SU-DHL-6 (cell line): ENCODE measurements around the gene NFE2.

ENCODE experiments used
- H2AFZ ChIP-seq: fragments of 200-600 bp; sonication (generic); 2 replicates; pipeline ENCODE4 v1.6.1; 2014; ENCODE audit warnings: low read depth, mild to moderate bottlenecking, moderate library complexity, mixed read lengths, antibody characterized with exemption, low read length; ENCODE audit not compliant: severe bottlenecking
- H3F3A ChIP-seq: fragments of 200-600 bp; shearing (Covaris generic); 2 replicates; pipeline ENCODE4 v1.6.0; 2016; ENCODE audit warnings: antibody characterized with exemption, mild to moderate bottlenecking; ENCODE audit not compliant: insufficient read depth
- H3K27ac ChIP-seq: fragments of 200-600 bp; sonication (generic); 2 replicates; pipeline ENCODE4 v1.5.1; 2016; ENCODE audit warnings: low read depth, mild to moderate bottlenecking, low read length, moderate library complexity, mixed read lengths
- H3K27me3 ChIP-seq: fragments of 200-600 bp; sonication (generic), shearing (Covaris generic); 2 replicates; pipeline ENCODE4 v1.6.0; 2014; ENCODE audit warnings: mild to moderate bottlenecking, low read length
- H3K36me3 ChIP-seq: fragments of 200-600 bp; sonication (generic); 2 replicates; pipeline ENCODE4 v1.6.1; 2014; ENCODE audit warnings: mild to moderate bottlenecking, low read length, mixed read lengths
- H3K4me2 ChIP-seq: fragments of 300-600, 200-600 bp; shearing (Covaris generic), sonication (generic); 2 replicates; pipeline ENCODE4 v1.6.0; 2014; ENCODE audit warnings: low read length, low read depth, mild to moderate bottlenecking; ENCODE audit not compliant: poor library complexity, severe bottlenecking
- H3K4me3 ChIP-seq: fragments of 200-600 bp; sonication (generic); 2 replicates; pipeline ENCODE4 v1.5.1; 2014; ENCODE audit warnings: antibody characterized with exemption, low read length, mild to moderate bottlenecking, mixed read lengths; ENCODE audit not compliant: insufficient read depth, poor library complexity, severe bottlenecking
- H3K79me2 ChIP-seq: fragments of 200-600 bp; sonication (generic); 2 replicates; pipeline ENCODE4 v1.6.1; 2014; ENCODE audit warnings: mild to moderate bottlenecking, low read length, moderate library complexity; ENCODE audit not compliant: insufficient read depth
- H3K9ac ChIP-seq: fragments of 200-600 bp; sonication (generic); 2 replicates; pipeline ENCODE4 v1.7.0; 2014; ENCODE audit warnings: mild to moderate bottlenecking, low read length
- H3K9me2 ChIP-seq: fragments of 200-600 bp; sonication (generic); replicated peaks from 2 replicates; pipeline ENCODE4 v1.6.1; 2014; ENCODE audit warnings: low read length; ENCODE audit not compliant: insufficient read depth
- H3K9me3 ChIP-seq: fragments of 200-600 bp; sonication (generic); 2 replicates; pipeline ENCODE4 v1.6.1; 2014; ENCODE audit warnings: low read length, mixed read lengths; ENCODE audit not compliant: insufficient read depth
- H4K20me1 ChIP-seq: fragments of 200-600 bp; sonication (generic); 2 replicates; pipeline ENCODE4 v1.6.1; 2014; ENCODE audit warnings: low read depth, mild to moderate bottlenecking, antibody characterized with exemption, low read length, moderate library complexity, mixed read lengths
- CTCF ChIP-seq: fragments of 200-600 bp; sonication (generic); IDR thresholded peaks from one replicate; pipeline ENCODE4 v1.5.1; 2017; ENCODE audit warnings: antibody characterized with exemption, mild to moderate bottlenecking, low read length, moderate library complexity; ENCODE audit not compliant: insufficient read depth, poor library complexity, severe bottlenecking
- EZH2phosphoT487 ChIP-seq: fragments of 200-600 bp; sonication (generic), shearing (Covaris generic); conservative IDR thresholded peaks from 2 replicates; pipeline ENCODE4 v1.6.1; 2018; ENCODE audit warnings: mild to moderate bottlenecking, antibody characterized with exemption, low read length, moderate library complexity, mixed read lengths

NFE2 gene

DNA sequence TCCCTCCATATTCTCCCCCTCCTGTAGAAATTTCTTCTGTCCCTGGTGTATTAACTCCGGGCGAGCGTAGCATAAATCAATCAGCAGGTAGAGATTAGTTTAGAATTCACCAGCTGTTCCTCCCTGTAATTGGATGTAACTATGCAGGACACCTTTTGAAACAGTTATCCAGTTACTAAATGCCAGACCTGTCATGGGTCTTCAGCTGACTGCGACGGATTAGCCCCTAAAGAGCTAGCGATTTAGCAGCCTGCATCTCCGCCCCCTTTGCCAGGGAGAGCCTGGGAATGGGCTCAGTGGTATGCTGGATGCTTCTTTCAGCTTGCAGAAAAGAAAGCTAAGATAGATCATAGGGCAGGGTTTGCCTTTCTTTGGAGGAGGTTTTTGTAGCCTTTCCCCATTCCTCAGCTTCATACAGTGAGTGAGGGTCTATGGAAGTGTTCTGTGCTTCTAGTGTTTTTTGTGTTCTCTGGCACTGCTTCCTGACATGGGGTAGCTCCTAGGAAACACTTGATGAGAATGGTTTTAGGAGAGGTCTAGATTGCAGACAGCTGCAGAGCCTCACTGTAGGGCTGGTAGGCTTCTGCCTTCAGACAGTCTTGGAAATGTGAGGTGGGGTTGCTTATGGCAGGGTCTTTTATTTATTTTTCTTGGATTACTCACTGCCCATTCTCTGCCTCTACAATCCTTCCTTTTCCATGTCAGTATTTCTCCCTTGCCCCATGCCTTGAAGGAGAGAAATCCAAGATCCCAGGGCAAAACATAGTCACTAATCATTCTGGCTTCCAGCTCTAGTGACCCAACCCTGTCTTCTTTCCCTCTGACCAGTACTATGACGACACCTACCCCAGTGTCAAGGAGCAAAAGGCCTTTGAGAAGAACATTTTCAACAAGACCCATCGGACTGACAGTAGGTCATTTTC is 40.8 kb upstream of the NFE2 start:
- H3F3A ChIP-seq: no peaks in the 10 kb centered on the region
- no peaks in the 10 kb centered on the region for H3K27me3 ChIP-seq
- H3K36me3 ChIP-seq: peaks cover 8% of the 10 kb centered on the region; the same call in 1 of the 2 replicates
- no peaks in the 10 kb centered on the region for H3K9me3 ChIP-seq
- no peaks in the 10 kb centered on the region for H3K79me2 ChIP-seq
- no peaks in the 10 kb centered on the region for H4K20me1 ChIP-seq
- no peak overlapping the region for H3K4me2 ChIP-seq
- H3K27ac ChIP-seq: no peak overlapping the region
- H3K4me3 ChIP-seq: no peak overlapping the region
- no peaks in the 10 kb centered on the region for H3K9me2 ChIP-seq
- no peak for TF ChIP-seq CTCF
- no peak for TF ChIP-seq EZH2phosphoT487
- H2AFZ ChIP-seq: no peak overlapping the region
- no peak overlapping the region for H3K9ac ChIP-seq

- no peaks in the 10 kb centered on the region for H3F3A ChIP-seq
- H3K36me3 ChIP-seq: peaks cover 8% of the 10 kb centered on the region; the same call in 1 of the 2 replicates
- H3K27ac ChIP-seq: no peak overlapping the region
- TF ChIP-seq CTCF (no peak), EZH2phosphoT487 (no peak)
- no peak overlapping the region for H3K9ac ChIP-seq
- no peaks in the 10 kb centered on the region for H3K79me2 ChIP-seq
- no peak overlapping the region for H3K4me3 ChIP-seq
- H3K9me2 ChIP-seq: no peaks in the 10 kb centered on the region
- no peak overlapping the region for H3K4me2 ChIP-seq
- no peaks in the 10 kb centered on the region for H3K9me3 ChIP-seq
- no peaks in the 10 kb centered on the region for H3K27me3 ChIP-seq
- no peak overlapping the region for H2AFZ ChIP-seq
- no peaks in the 10 kb centered on the region for H4K20me1 ChIP-seq
These were observed 40.0 kb upstream of the NFE2 start for GRCh38 chr12:54340846-54341245.

GRCh38 chr12:54338698-54339296 is 38.0 kb upstream of the NFE2 start:
- TF ChIP-seq EZH2phosphoT487 (no peak), CTCF (no peak)
- Histone ChIP-seq H3K36me3 (peaks cover 7% of the 10 kb centered on the region; the same call in 1 of the 2 replicates), H3K79me2 (no peaks in the 10 kb centered on the region), H3K4me3 (no peak overlapping the region), H3F3A (no peaks in the 10 kb centered on the region), H3K27ac (no peak overlapping the region), H4K20me1 (no peaks in the 10 kb centered on the region), H3K9me3 (no peaks in the 10 kb centered on the region), H3K9me2 (no peaks in the 10 kb centered on the region), H2AFZ (no peak overlapping the region), H3K9ac (no peak overlapping the region), H3K27me3 (no peaks in the 10 kb centered on the region), H3K4me2 (no peak overlapping the region)
